MM.1S (cell line): ENCODE measurements around the gene KXD1.

Source experiments
- DNase-seq: peaks from one replicate; pipeline ENCODE4 v3.0.0-alpha.2; 2015
- H2AFZ ChIP-seq: fragments of 300-600 bp; sonication (generic); 2 replicates; pipeline ENCODE4 v1.6.0; 2016; ENCODE audit warnings: antibody characterized with exemption, low read length
- H3F3A ChIP-seq: fragments of 300-600 bp; sonication (generic); 2 replicates; pipeline ENCODE4 v1.6.1; 2016; ENCODE audit warnings: mild to moderate bottlenecking, antibody characterized with exemption, low read length, moderate library complexity, mixed read lengths; ENCODE audit not compliant: insufficient read depth
- H3K27ac ChIP-seq: fragments of 300-600 bp; sonication (generic); 2 replicates; pipeline ENCODE4 v1.5.1; 2016; ENCODE audit warnings: mild to moderate bottlenecking, low read length
- H3K27me3 ChIP-seq: fragments of 300-600 bp; sonication (generic); replicated peaks from 2 replicates; pipeline ENCODE4 v1.6.0; 2016; ENCODE audit warnings: low read length; ENCODE audit not compliant: insufficient read depth
- H3K36me3 ChIP-seq: fragments of 300-600 bp; sonication (generic); replicated peaks from 2 replicates; pipeline ENCODE4 v1.6.1; 2016; ENCODE audit warnings: mild to moderate bottlenecking, low read length, mixed read lengths; ENCODE audit not compliant: insufficient read depth
- H3K4me1 ChIP-seq: fragments of 300-600 bp; sonication (generic); 2 replicates; pipeline ENCODE4 v1.6.1; 2016; ENCODE audit warnings: low read length, mixed read lengths
- H3K4me2 ChIP-seq: fragments of 300-600 bp; sonication (generic); 2 replicates; pipeline ENCODE4 v1.6.0; 2016; ENCODE audit warnings: low read depth, low read length
- H3K4me3 ChIP-seq: fragments of 300-600 bp; sonication (generic); 2 replicates; pipeline ENCODE4 v1.5.1; 2016; ENCODE audit warnings: low read length, mixed read lengths
- H3K79me2 ChIP-seq: fragments of 300-600 bp; sonication (generic); 2 replicates; pipeline ENCODE4 v1.6.1; 2016; ENCODE audit warnings: mixed run types, low read length, mixed read lengths
- H3K9ac ChIP-seq: fragments of 300-600 bp; sonication (generic); 2 replicates; pipeline ENCODE4 v1.6.1; 2016; ENCODE audit warnings: low read length, mixed read lengths
- H3K9me2 ChIP-seq: fragments of 300-600 bp; sonication (generic); replicated peaks from 2 replicates; pipeline ENCODE4 v1.6.1; 2016; ENCODE audit warnings: mild to moderate bottlenecking, low read length, mixed read lengths; ENCODE audit not compliant: insufficient read depth
- H3K9me3 ChIP-seq: fragments of 300-600 bp; sonication (generic); replicated peaks from 2 replicates; pipeline ENCODE4 v1.6.1; 2016; ENCODE audit warnings: mild to moderate bottlenecking, low read length, mixed read lengths; ENCODE audit not compliant: insufficient read depth
- H4K20me1 ChIP-seq: fragments of 300-600 bp; sonication (generic); 2 replicates; pipeline ENCODE4 v1.6.1; 2016; ENCODE audit warnings: mild to moderate bottlenecking, low read length, moderate library complexity, mixed read lengths; ENCODE audit not compliant: insufficient read depth
- EZH2 ChIP-seq: fragments of 300-600 bp; sonication (generic); optimal IDR thresholded peaks from 2 replicates; pipeline ENCODE3; 2017; ENCODE audit warnings: low read depth, mild to moderate bottlenecking, antibody characterized with exemption, low read length, mixed read lengths
- EZH2phosphoT487 ChIP-seq: fragments of 300-600 bp; sonication (generic); IDR thresholded peaks from 2 replicates; pipeline ENCODE4 v1.6.1; 2018; ENCODE audit warnings: antibody characterized with exemption, low read length
- TF ChIP-seq, protein P1 (sequence below): fragments of 300-600 bp; sonication (generic); IDR thresholded peaks from 2 replicates; pipeline ENCODE4 v1.5.1; 2016; ENCODE audit warnings: antibody characterized with exemption, low read length, mixed read lengths

KXD1 gene

DNA sequence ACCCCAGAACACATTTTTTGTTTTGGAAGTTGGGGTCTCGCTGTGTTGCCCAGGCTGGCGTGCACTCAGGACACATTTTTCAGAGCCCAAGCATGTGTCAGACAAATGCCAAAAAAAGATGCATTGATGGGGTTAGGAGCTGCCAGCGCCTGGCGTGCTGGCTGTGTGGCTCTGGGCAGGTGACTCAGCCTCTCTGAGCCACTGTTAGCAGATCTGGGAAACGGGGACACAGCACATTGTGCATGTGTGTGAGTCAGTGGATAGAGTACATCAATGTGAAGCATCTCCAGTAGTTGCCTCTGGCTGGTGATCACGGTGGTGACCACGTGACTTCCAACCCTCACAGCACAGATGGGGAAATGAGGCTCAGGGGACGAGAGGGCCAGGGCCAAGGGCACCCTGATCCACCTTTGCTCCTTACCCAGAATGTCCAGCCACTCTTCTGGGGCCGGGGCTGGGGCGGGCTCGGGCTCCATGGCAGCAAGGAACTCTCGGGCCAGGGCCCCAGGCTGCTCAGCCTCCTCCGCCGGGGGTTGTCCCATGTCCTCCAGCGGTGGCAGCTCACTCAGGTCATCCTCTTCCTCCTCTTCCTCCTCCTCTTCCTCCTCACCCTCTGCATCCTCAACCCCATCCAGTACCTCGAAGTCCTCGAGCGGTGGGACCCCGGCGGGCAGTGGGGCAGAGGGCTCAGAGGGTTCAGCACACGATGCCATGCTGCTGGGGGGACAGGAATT lies 16.2 kb upstream of the KXD1 start:
- H3K27me3 ChIP-seq = no peaks in the 10 kb centered on the region
- no peaks in the 10 kb centered on the region for H3K9me3 ChIP-seq
- no peak overlapping the region for H3K9ac ChIP-seq
- TF ChIP-seq, protein P1, sequence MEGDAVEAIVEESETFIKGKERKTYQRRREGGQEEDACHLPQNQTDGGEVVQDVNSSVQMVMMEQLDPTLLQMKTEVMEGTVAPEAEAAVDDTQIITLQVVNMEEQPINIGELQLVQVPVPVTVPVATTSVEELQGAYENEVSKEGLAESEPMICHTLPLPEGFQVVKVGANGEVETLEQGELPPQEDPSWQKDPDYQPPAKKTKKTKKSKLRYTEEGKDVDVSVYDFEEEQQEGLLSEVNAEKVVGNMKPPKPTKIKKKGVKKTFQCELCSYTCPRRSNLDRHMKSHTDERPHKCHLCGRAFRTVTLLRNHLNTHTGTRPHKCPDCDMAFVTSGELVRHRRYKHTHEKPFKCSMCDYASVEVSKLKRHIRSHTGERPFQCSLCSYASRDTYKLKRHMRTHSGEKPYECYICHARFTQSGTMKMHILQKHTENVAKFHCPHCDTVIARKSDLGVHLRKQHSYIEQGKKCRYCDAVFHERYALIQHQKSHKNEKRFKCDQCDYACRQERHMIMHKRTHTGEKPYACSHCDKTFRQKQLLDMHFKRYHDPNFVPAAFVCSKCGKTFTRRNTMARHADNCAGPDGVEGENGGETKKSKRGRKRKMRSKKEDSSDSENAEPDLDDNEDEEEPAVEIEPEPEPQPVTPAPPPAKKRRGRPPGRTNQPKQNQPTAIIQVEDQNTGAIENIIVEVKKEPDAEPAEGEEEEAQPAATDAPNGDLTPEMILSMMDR = no peak
- no peak for TF ChIP-seq EZH2phosphoT487
- TF ChIP-seq EZH2 = no peak
- H3K27ac ChIP-seq = no peak overlapping the region
- H3F3A ChIP-seq = no peaks in the 10 kb centered on the region
- no peak for DNase-seq
- no peak overlapping the region for H2AFZ ChIP-seq
- H3K36me3 ChIP-seq = no peaks in the 10 kb centered on the region
- H3K79me2 ChIP-seq = peaks cover 8% of the 10 kb centered on the region; the same call in 1 of the 2 replicates
- H3K4me2 ChIP-seq = no peak overlapping the region
- H3K9me2 ChIP-seq = no peaks in the 10 kb centered on the region
- no peak overlapping the region for H3K4me3 ChIP-seq
- H4K20me1 ChIP-seq = no peaks in the 10 kb centered on the region
- peaks cover 7% of the 10 kb centered on the region for H3K4me1 ChIP-seq

DNA sequence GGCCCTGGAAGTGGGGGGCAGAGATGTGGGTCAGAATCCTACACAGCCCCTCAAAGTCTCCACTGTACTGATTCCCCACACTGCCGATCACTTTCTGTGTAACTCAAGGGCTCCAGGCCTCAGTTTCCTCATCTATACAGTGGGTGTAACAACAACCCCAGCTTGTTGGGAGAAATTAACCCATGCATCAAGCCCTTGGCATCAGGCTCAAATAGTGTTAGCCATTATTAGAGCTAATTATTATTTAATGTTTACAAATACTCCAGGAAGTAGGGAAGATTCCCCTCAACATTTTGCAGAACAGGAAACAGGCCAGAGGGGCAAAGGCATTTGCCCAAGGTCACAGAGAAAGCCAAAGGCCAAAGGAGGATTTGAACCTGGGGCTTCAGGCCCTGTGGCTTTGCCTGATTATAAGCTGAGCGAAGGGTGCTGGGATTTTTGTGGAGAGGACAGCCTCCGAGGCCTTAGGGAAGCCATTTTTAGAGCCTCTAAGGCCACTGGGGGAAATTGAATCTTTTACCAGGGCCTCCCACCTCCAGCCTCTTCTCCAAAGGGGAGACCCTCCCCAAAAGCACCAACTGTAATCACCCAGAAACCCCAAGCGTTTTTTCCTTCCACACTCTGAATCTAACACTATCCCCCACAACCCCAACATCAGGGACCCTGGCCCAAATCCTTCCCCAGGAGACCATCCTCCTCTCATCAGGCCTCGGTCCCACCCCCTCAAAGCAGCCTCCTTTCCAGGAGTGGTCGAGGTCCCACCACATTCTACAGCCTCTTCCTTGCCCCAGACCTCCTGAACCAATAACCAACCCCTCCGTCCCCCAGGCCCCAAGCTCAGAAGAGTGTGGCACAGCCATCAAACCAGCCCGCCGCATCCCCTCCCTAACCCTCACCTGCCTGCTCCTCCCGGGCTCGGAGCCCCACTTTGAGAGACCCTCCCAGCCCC lies 15.4 kb upstream of the KXD1 start:
- H3K27ac ChIP-seq = no peak overlapping the region
- H2AFZ ChIP-seq = no peak overlapping the region
- H3K4me2 ChIP-seq = peak overlapping the region; percentile 79
- H3K9me3 ChIP-seq = no peaks in the 10 kb centered on the region
- H4K20me1 ChIP-seq = no peaks in the 10 kb centered on the region
- peaks cover 8% of the 10 kb centered on the region; the same call in 1 of the 2 replicates for H3K79me2 ChIP-seq
- H3K4me1 ChIP-seq = peaks cover 7% of the 10 kb centered on the region
- no peaks in the 10 kb centered on the region for H3K27me3 ChIP-seq
- H3K9me2 ChIP-seq = no peaks in the 10 kb centered on the region
- no peaks in the 10 kb centered on the region for H3F3A ChIP-seq
- H3K4me3 ChIP-seq = peak overlapping the region; percentile 56
- H3K9ac ChIP-seq = peak overlapping the region; percentile 54
- H3K36me3 ChIP-seq = no peaks in the 10 kb centered on the region
- TF ChIP-seq EZH2 = no peak
- TF ChIP-seq EZH2phosphoT487 = no peak
- TF ChIP-seq, protein P1 = no peak
- DNase-seq = no peak

DNA sequence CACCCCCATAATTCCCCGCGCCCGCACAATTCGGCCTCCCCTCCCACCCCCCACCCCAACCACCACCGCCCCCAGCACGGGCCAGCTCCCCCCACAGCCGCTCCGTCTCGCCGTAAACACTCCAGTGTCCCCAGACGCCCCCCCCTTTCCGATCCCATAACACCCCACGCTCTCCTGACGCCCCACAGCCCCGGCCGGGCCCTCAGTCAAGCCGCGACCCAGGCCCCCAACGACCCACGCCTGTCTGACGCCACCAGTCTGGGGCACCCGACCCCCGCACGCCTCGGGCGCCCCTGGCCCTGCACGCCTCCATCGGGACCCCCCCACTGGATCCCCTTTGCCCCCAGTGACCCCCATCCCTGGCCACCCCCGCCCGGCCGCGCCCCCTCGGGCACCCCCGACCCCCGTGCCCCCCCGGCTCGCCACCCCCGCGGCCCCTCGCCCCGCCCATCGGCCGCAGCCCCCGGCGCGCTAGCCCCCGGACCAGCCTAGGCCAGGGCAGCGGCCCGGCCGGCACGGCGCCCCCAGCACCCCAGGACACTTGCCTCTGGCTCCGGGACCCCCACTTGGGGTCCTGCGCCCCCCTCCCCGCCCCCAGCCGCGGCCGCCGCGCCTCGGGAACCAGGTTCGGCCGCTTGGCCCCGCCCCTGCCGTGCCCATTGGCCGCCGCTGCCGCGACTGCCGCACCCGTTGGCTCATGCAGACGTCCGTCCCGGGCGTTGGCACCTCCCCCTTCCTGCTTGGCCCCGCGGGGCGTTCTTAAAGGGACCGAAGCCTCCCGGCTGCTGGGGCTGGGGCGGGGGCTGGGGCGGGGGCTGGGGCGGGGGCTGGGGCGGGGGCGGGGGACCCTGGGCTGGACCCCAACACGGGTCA lies 14.5 kb upstream of the KXD1 start, which contains the start of gene FKBP8:
Gene FKBP8, minus strand, starts transcription at position 633 of the 873 bp plus-strand sequence. CDS start 1,603 bp downstream, outside the sequence.
- H3K9me2 ChIP-seq = no peaks in the 10 kb centered on the region
- H2AFZ ChIP-seq = peak within 1 kb of the TSS; percentile 91
- no peaks in the 10 kb centered on the region for H3F3A ChIP-seq
- H3K27ac ChIP-seq = peak within 1 kb of the TSS; percentile 61; the same call in 1 of the 2 replicates
- no peaks in the 10 kb centered on the region for H3K36me3 ChIP-seq
- no peaks in the 10 kb centered on the region for H3K27me3 ChIP-seq
- peak within 1 kb of the TSS; percentile 74 for H3K9ac ChIP-seq
- peak within 1 kb of the TSS; percentile 85 for H3K4me2 ChIP-seq
- no peaks in the 10 kb centered on the region for H4K20me1 ChIP-seq
- peak within 1 kb of the TSS; percentile 69 for H3K4me3 ChIP-seq
- peaks cover 7% of the 10 kb centered on the region for H3K4me1 ChIP-seq
- peak; percentile 93 for DNase-seq
- H3K79me2 ChIP-seq = peaks cover 8% of the 10 kb centered on the region; the same call in 1 of the 2 replicates
- TF ChIP-seq EZH2 (no peak), EZH2phosphoT487 (no peak)
- TF ChIP-seq, protein P1 = no peak
- no peaks in the 10 kb centered on the region for H3K9me3 ChIP-seq
